Transverse colon (tissue), 4 donors: ENCODE data around the gene CD9. TPM values are rescaled to one million over a fixed set of nuclear protein-coding genes. Genes with fewer than 3 reads are reported as not detected.
"Not testable (repeated sequence)": the region's sequence is repeated elsewhere in the genome, so short reads cannot be mapped to it uniquely, and the experiment has no call there.

ENCODE experiments used
- DNase-seq: peaks from one replicate; pipeline ENCODE4 v3.0.0-alpha.2; 2019
- H3K27ac ChIP-seq, 4 donors: fragments of 200-600 bp; sonication (generic); 2 replicates each; pipeline ENCODE4 v1.5.1; 2016 to 2018; ENCODE audit warnings: inconsistent platforms in 4 of 4
- H3K27me3 ChIP-seq: fragments of 200-600 bp; sonication (generic); 2 replicates; pipeline ENCODE4 v1.5.1; 2017; ENCODE audit warnings: inconsistent platforms
- H3K36me3 ChIP-seq, 4 donors: fragments of 200-600 bp; sonication (generic); 2 replicates each; pipeline ENCODE4 v1.5.1; 2017 to 2019; ENCODE audit warnings: inconsistent platforms in 4 of 4
- H3K4me1 ChIP-seq, 4 donors: fragments of 200-600 bp; sonication (generic); 2 replicates each; pipeline ENCODE4 v1.5.1; 2017 to 2020; ENCODE audit warnings: inconsistent platforms in 4 of 4
- H3K4me3 ChIP-seq, 4 donors: fragments of 200-600 bp; sonication (generic); 1 replicate in 1 of 4; 2 replicates in 3 of 4; pipeline versions ENCODE4 v1.5.1 to v1.6.1; 2017 to 2019; ENCODE audit warnings: inconsistent platforms in 4 of 4
- H3K9me3 ChIP-seq, 2 donors: fragments of 200-600 bp; sonication (generic); 2 replicates each; pipeline ENCODE4 v1.5.1; 2017 to 2019; ENCODE audit warnings: inconsistent platforms in 2 of 2
- CTCF ChIP-seq, 5 experiments: fragments of 200-600 bp in 3 of 5; fragments of 450-650 bp in 2 of 5; sonication (generic) in 3 of 5; IDR thresholded peaks; 1 replicate in 2 of 5; 2 replicates in 3 of 5; pipeline ENCODE4 v1.5.1; 2016 to 2017; ENCODE audit warnings: antibody characterized with exemption in 5 of 5, inconsistent platforms in 3 of 5, mild to moderate bottlenecking in 2 of 5, moderate library complexity in 1 of 5
- EP300 ChIP-seq: sonication (generic); formaldehyde crosslinking; IDR thresholded peaks from one replicate; pipeline ENCODE4 v1.6.1; 2017; ENCODE audit warnings: antibody characterized with exemption, low read depth
- POLR2A ChIP-seq: fragments of 450-650 bp; IDR thresholded peaks from one replicate; pipeline ENCODE4 v1.6.1; 2016; ENCODE audit warnings: antibody characterized with exemption, mild to moderate bottlenecking, moderate library complexity
- POLR2AphosphoS5 ChIP-seq, 3 donors: sonication (generic); formaldehyde crosslinking; IDR thresholded peaks; one replicate each; pipeline ENCODE4 v1.6.1; 2016; ENCODE audit warnings: antibody characterized with exemption in 3 of 3
- WGBS, 2 donors: methylation state at CpG; one replicate each; pipeline ENCODE4 v1.1.5; 2018; ENCODE audit warnings: low coverage in 1 of 2; 5-methylcytosine and 5-hydroxymethylcytosine counted together
- in situ Hi-C, 4 donors: fragments of 200-750 bp; cut with MboI; loops; one replicate each; pipeline versions ENCODE4 v1.15.0 to v1.15.1; 2017; ENCODE audit warnings: low sequenced_read_pairs in 3 of 4, low pct_ligation_motif_present in 1 of 4, low pct_unique_long_range_greater_than_20kb in 1 of 4
- intact Hi-C: fragments of 100-400 bp; cut with DNase I; formaldehyde crosslinking; loops from one replicate; pipeline ENCODE4 v1.15.1; 2023; ENCODE audit warnings: low total_unique reads
- total RNA-seq, 4 donors: library from RNA; depleted of rRNA; stranded (reverse); fragments of >200 nt; gene quantifications; one replicate each; pipeline ENCODE4 v1.1.0, GENCODE V29; 2016

The CD9 gene
- 100 to 1,000 TPM; 207 to 668 (median 481) TPM for total RNA-seq

- H3K36me3 ChIP-seq: no peaks in the 10 kb centered on the region
- WGBS, 2 donors: 5% methylated on average over 63 of the region's 81 CpGs; no CpG with 5 or more reads in 1 of the 2 donors
- no peaks in the 10 kb centered on the region for H3K9me3 ChIP-seq
- intact Hi-C loops: no loop called here
- H3K4me1 ChIP-seq: peaks cover 33 to 74% (median 72%) of the 10 kb centered on the region in 4 donors
- peak within 1 kb of the TSS; percentile 53 to 87 (median 74) for H3K4me3 ChIP-seq
- TF ChIP-seq POLR2A (peak; percentile 96), EP300 (no peak), CTCF (IDR thresholded peaks at IDR 0.05) (no peak), POLR2AphosphoS5 (IDR thresholded peaks at IDR 0.05) (peak; percentile 92 to 97 (median 96))
- in situ Hi-C loops: loop anchor here in 1 of 4 donors (5.0 kb wide), 1 partner anchor 77 kb away; no protein-coding TSS in a partner anchor
- H3K27ac ChIP-seq: peak within 1 kb of the TSS; percentile 93 to 99 (median 95)
- DNase-seq: peak; percentile 88
- H3K27me3 ChIP-seq: no peaks in the 10 kb centered on the region
Measured at GRCh38 chr12:6200256-6201212, at the start of gene CD9. Gene CD9, plus strand, starts transcription at chr12:6200400. Its CDS starts 100 bp downstream, at chr12:6200500.

GRCh38 chr12:6154730-6155459 lies 45.3 kb upstream of the CD9 start:
- in situ Hi-C loops: no loop called here
- no peak overlapping the region for H3K27ac ChIP-seq
- DNase-seq: peak; percentile 27

GRCh38 chr12:6157482-6157881 lies 42.7 kb upstream of the CD9 start:
- H3K27me3 ChIP-seq: no peaks in the 10 kb centered on the region
- H3K36me3 ChIP-seq: no peaks in the 10 kb centered on the region
- intact Hi-C loops: no loop called here
- no peaks in the 10 kb centered on the region for H3K9me3 ChIP-seq
- H3K4me1 ChIP-seq: no peaks in the 10 kb centered on the region
- 88 to 90% methylated on average over 4 of the region's 4 CpGs for WGBS, 2 donors
- DNase-seq: no peak
- TF ChIP-seq EP300: no peak
- TF ChIP-seq POLR2A: no peak
- no peak overlapping the region for H3K27ac ChIP-seq
- no peak overlapping the region for H3K4me3 ChIP-seq
- in situ Hi-C loops: no loop called here

More at GRCh38 chr12:6154730-6155459, 45.3 kb upstream of the CD9 start:
- Histone ChIP-seq H3K27me3 (no peaks in the 10 kb centered on the region), H3K36me3 (no peaks in the 10 kb centered on the region), H3K9me3 (no peaks in the 10 kb centered on the region), H3K4me3 (no peak overlapping the region), H3K4me1 (no peaks in the 10 kb centered on the region)
- 80 to 84% methylated on average over 5 to 15 of the region's 15 CpGs for WGBS, 2 donors
- intact Hi-C loops: no loop called here
- TF ChIP-seq EP300: no peak

GRCh38 chr12:6158255-6158654 lies 41.9 kb upstream of the CD9 start:
- Histone ChIP-seq H3K27ac (no peak overlapping the region), H3K36me3 (no peaks in the 10 kb centered on the region), H3K4me1 (no peaks in the 10 kb centered on the region), H3K27me3 (no peaks in the 10 kb centered on the region), H3K4me3 (no peak overlapping the region), H3K9me3 (no peaks in the 10 kb centered on the region)
- 67% methylated on average over 4 of the region's 4 CpGs; no CpG with 5 or more reads in 1 of the 2 donors for WGBS, 2 donors
- DNase-seq: no peak
- intact Hi-C loops: no loop called here
- in situ Hi-C loops: no loop called here
- no peak for TF ChIP-seq POLR2A
- no peak for TF ChIP-seq CTCF (IDR thresholded peaks at IDR 0.05)
- no peak for TF ChIP-seq POLR2AphosphoS5 (IDR thresholded peaks at IDR 0.05)
- no peak for TF ChIP-seq EP300

- no peaks in the 10 kb centered on the region for H3K36me3 ChIP-seq
- no peak for DNase-seq
- H3K27ac ChIP-seq: no peak overlapping the region
- intact Hi-C loops: no loop called here
- no peaks in the 10 kb centered on the region for H3K4me1 ChIP-seq
- H3K27me3 ChIP-seq: no peaks in the 10 kb centered on the region
- no peak for TF ChIP-seq CTCF (IDR thresholded peaks at IDR 0.05)
- no peak for TF ChIP-seq POLR2AphosphoS5 (IDR thresholded peaks at IDR 0.05)
- TF ChIP-seq EP300: no peak
- no peak for TF ChIP-seq POLR2A
- no peak overlapping the region for H3K4me3 ChIP-seq
- 91 to 92% methylated on average over 5 to 11 of the region's 11 CpGs for WGBS, 2 donors
- H3K9me3 ChIP-seq: no peaks in the 10 kb centered on the region
- in situ Hi-C loops: no loop called here
Measured at GRCh38 chr12:6158749-6159148, 41.5 kb upstream of the CD9 start.

- H3K27me3 ChIP-seq, H3K36me3 ChIP-seq, H3K9me3 ChIP-seq, H3K4me1 ChIP-seq, in situ Hi-C loops, H3K4me3 ChIP-seq, H3K27ac ChIP-seq, DNase-seq, intact Hi-C loops: not testable (repeated sequence)
- WGBS, 2 donors: 83 to 91% methylated on average over 2 to 42 of the region's 50 CpGs
Measured at GRCh38 chr12:6159166-6160011, 40.8 kb upstream of the CD9 start.
